Smooth muscle cell (in vitro differentiated cells): ENCODE data around the gene FALEC. TPM values are rescaled to one million over a fixed set of nuclear protein-coding genes. Genes with fewer than 3 reads are reported as not detected.

Experiments used
- DNase-seq: peaks from one replicate; lab custom pipeline; 2025; ENCODE audit not compliant: unreplicated experiment; lab: John Stamatoyannopoulos, UW
- H2AFZ ChIP-seq: fragments of 200-600 bp; sonication (generic); 2 replicates; pipeline ENCODE4 v1.6.0; 2016; ENCODE audit warnings: antibody characterized with exemption, low read depth, mild to moderate bottlenecking
- H3F3A ChIP-seq: fragments of 200-600 bp; sonication (generic); 2 replicates; pipeline ENCODE4 v1.6.0; 2017; ENCODE audit warnings: antibody characterized with exemption, low read depth
- H3K27ac ChIP-seq: fragments of 200-600 bp; sonication (generic); 2 replicates; pipeline ENCODE4 v1.5.1; 2016; ENCODE audit warnings: low read depth, mild to moderate bottlenecking
- H3K27me3 ChIP-seq: fragments of 200-600 bp; sonication (generic); 2 replicates; pipeline ENCODE4 v1.6.1; 2016; ENCODE audit warnings: low read depth, mild to moderate bottlenecking
- H3K36me3 ChIP-seq: fragments of 200-600 bp; sonication (generic); 2 replicates; pipeline ENCODE4 v1.5.1; 2016; ENCODE audit warnings: low read depth
- H3K4me1 ChIP-seq: fragments of 200-600 bp; sonication (generic); 2 replicates; pipeline ENCODE4 v1.5.1; 2016; ENCODE audit warnings: low read depth
- H3K4me2 ChIP-seq: fragments of 200-600 bp; sonication (generic); 2 replicates; pipeline ENCODE4 v1.6.0; 2016; ENCODE audit warnings: mild to moderate bottlenecking
- H3K4me3 ChIP-seq: fragments of 200-600 bp; sonication (generic); 2 replicates; pipeline ENCODE4 v1.5.1; 2016; ENCODE audit warnings: mild to moderate bottlenecking
- H3K79me2 ChIP-seq: fragments of 200-600 bp; sonication (generic); 2 replicates; pipeline ENCODE4 v1.6.0; 2016; ENCODE audit warnings: low read depth, mild to moderate bottlenecking
- H3K9ac ChIP-seq: fragments of 200-600 bp; sonication (generic); 2 replicates; pipeline ENCODE4 v1.6.0; 2016; ENCODE audit warnings: low read depth
- H3K9me3 ChIP-seq: fragments of 200-600 bp; sonication (generic); replicated peaks from 2 replicates; pipeline ENCODE4 v1.5.1; 2016; ENCODE audit warnings: low read depth
- H4K20me1 ChIP-seq: fragments of 200-600 bp; sonication (generic); 2 replicates; pipeline ENCODE4 v1.6.0; 2016; ENCODE audit warnings: low read depth
- CTCF ChIP-seq: fragments of 200-600 bp; sonication (generic); IDR thresholded peaks from 2 replicates; pipeline ENCODE4 v1.5.1; 2017; ENCODE audit warnings: borderline replicate concordance, mild to moderate bottlenecking, antibody characterized with exemption; ENCODE audit not compliant: insufficient read depth, poor library complexity, severe bottlenecking
- WGBS: methylation state at CpG from one replicate; pipeline ENCODE4 v1.1.7; 2016; ENCODE audit warnings: low lambda C conversion rate; 5-methylcytosine and 5-hydroxymethylcytosine counted together
- polyA plus RNA-seq: library from polyadenylated mRNA; unstranded; fragments of >200 nt; fragmentation: Nextera tagmentation; extraction: Ambion mirVana; gene quantifications from 2 replicates; pipeline ENCODE4 v1.2.1, GENCODE V29; 2016
- total RNA-seq: library from RNA; depleted of rRNA; stranded (reverse); fragments of >200 nt; gene quantifications from 2 replicates; pipeline ENCODE4 v1.2.3, GENCODE V29; 2014

The FALEC gene
- total and polyA plus RNA-seq, 2 experiments from 2014 or later, result 0.62 TPM; not detected in 1

- H3K4me3 ChIP-seq, result no peak overlapping the region
- no peaks in the 10 kb centered on the region for H3K27me3 ChIP-seq
- no peaks in the 10 kb centered on the region for H4K20me1 ChIP-seq
- no peak overlapping the region for H3K27ac ChIP-seq
- no peak for DNase-seq
- H3K36me3 ChIP-seq, result no peaks in the 10 kb centered on the region
- H3F3A ChIP-seq, result peaks cover 4% of the 10 kb centered on the region
- no peak overlapping the region for H3K4me2 ChIP-seq
- no peak overlapping the region for H2AFZ ChIP-seq
- no peaks in the 10 kb centered on the region for H3K9me3 ChIP-seq
- peaks cover 11% of the 10 kb centered on the region for H3K4me1 ChIP-seq
- no peak for TF ChIP-seq CTCF
- H3K9ac ChIP-seq, result no peak overlapping the region
- WGBS, result 92% methylated on average over 5 of the region's 5 CpGs
- H3K79me2 ChIP-seq, result peaks cover 9% of the 10 kb centered on the region
Observed at GRCh38 chr1:150484431-150484830, 31.1 kb upstream of the FALEC start.

- TF ChIP-seq CTCF, result no peak
- Histone ChIP-seq H3K36me3 (no peaks in the 10 kb centered on the region), H3K9ac (no peak overlapping the region), H3K4me3 (no peak overlapping the region), H3K79me2 (peaks cover 9% of the 10 kb centered on the region), H3F3A (peaks cover 4% of the 10 kb centered on the region), H3K27me3 (no peaks in the 10 kb centered on the region), H2AFZ (peak overlapping the region; percentile 44), H3K9me3 (no peaks in the 10 kb centered on the region), H3K27ac (no peak overlapping the region), H3K4me1 (peaks cover 11% of the 10 kb centered on the region), H3K4me2 (no peak overlapping the region), H4K20me1 (no peaks in the 10 kb centered on the region)
- 57% methylated on average over 2 of the region's 2 CpGs for WGBS
- DNase-seq, result no peak
Observed at GRCh38 chr1:150484861-150485260, 30.7 kb upstream of the FALEC start.

GRCh38 chr1:150486966-150487762, 28.4 kb upstream of the FALEC start, which contains the start of gene TARS2:
Gene TARS2 (plus strand): TSS chr1:150487419. CDS start chr1:150487451, 32 bp downstream.
- Histone ChIP-seq H3K4me1 (peaks cover 11% of the 10 kb centered on the region), H3K9me3 (no peaks in the 10 kb centered on the region), H4K20me1 (no peaks in the 10 kb centered on the region), H3K27ac (no peak within 1 kb of the TSS), H3K27me3 (no peaks in the 10 kb centered on the region), H3K4me2 (peak within 1 kb of the TSS; percentile 100), H3F3A (peaks cover 4% of the 10 kb centered on the region), H2AFZ (peak within 1 kb of the TSS; percentile 82), H3K4me3 (peak within 1 kb of the TSS; percentile 83), H3K36me3 (no peaks in the 10 kb centered on the region), H3K9ac (peak within 1 kb of the TSS; percentile 75), H3K79me2 (peaks cover 9% of the 10 kb centered on the region)
- no peak for TF ChIP-seq CTCF
- 1% methylated on average over 30 of the region's 30 CpGs for WGBS
- peak; percentile 58 for DNase-seq
